GM12865 (cell line): ENCODE measurements around the gene HMX2.
"Not testable (repeated sequence)": the region's sequence is repeated elsewhere in the genome, so short reads cannot be mapped to it uniquely, and the experiment has no call there.

Experiments
- DNase-seq: peaks from one replicate; pipeline ENCODE4 v3.0.0; 2010; ENCODE audit warnings: low read depth
- H3K4me3 ChIP-seq: 2 replicates; pipeline ENCODE4 v1.5.1; 2011; ENCODE audit warnings: mild to moderate bottlenecking, low read depth, low read length, control low read depth
- CTCF ChIP-seq: IDR thresholded peaks from 2 replicates; pipeline ENCODE4 v1.5.1; 2011; ENCODE audit warnings: low read length, control low read depth, low read depth, inconsistent platforms; ENCODE audit not compliant: insufficient read depth; ENCODE audit errors: missing control alignments

Gene HMX2

DNA sequence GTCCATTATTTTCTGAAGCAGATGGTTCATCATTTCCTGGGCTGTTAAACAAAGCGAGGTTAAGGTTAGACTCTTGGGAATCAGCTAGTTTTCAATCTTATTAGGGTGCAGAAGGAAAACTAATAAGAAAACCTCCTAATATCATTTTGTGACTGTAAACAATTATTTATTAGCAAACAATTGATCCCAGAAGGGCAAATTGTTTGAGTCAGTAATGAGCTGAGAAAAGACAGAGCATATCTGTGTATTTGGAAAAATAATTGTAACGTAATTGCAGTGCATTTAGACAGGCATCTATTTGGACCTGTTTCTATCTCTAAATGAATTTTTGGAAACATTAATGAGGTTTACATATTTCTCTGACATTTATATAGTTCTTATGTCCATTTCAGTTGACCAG is 16.4 kb downstream of the HMX2 start:
- no peak for DNase-seq
- H3K4me3 ChIP-seq: no peak overlapping the region
- no peak for TF ChIP-seq CTCF

GRCh38 chr10:123165445-123166072 is 17.6 kb downstream of the HMX2 start:
- no peak overlapping the region for H3K4me3 ChIP-seq
- no peak for DNase-seq
- TF ChIP-seq CTCF: no peak

DNA sequence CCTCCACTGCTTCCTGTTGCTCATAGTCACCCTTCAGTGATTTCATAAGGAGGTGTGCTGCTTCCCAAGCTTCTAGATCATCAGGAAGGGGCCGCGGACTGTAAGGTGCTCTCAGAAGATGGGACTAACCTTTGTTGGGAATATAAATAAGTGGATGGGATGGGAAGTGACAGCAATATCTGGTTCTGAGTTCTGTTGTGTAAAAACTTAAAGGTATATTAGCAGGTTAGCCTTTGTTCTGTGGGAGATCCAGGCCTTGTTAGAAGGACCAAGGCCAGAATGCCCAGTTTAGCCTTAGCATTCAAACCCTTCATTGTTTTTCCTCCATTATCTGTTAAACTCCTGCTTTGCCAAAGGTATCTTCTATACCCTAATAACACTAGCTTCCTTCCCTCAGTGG is 18.7 kb downstream of the HMX2 start:
- no peak overlapping the region for H3K4me3 ChIP-seq
- TF ChIP-seq CTCF: no peak
- DNase-seq: no peak

- DNase-seq: no peak
- TF ChIP-seq CTCF: no peak
- H3K4me3 ChIP-seq: no peak overlapping the region
Measured at GRCh38 chr10:123170961-123171360, 23.0 kb downstream of the HMX2 start.

GRCh38 chr10:123171616-123172015 is 23.7 kb downstream of the HMX2 start:
- not testable (repeated sequence) for H3K4me3 ChIP-seq, DNase-seq

DNA sequence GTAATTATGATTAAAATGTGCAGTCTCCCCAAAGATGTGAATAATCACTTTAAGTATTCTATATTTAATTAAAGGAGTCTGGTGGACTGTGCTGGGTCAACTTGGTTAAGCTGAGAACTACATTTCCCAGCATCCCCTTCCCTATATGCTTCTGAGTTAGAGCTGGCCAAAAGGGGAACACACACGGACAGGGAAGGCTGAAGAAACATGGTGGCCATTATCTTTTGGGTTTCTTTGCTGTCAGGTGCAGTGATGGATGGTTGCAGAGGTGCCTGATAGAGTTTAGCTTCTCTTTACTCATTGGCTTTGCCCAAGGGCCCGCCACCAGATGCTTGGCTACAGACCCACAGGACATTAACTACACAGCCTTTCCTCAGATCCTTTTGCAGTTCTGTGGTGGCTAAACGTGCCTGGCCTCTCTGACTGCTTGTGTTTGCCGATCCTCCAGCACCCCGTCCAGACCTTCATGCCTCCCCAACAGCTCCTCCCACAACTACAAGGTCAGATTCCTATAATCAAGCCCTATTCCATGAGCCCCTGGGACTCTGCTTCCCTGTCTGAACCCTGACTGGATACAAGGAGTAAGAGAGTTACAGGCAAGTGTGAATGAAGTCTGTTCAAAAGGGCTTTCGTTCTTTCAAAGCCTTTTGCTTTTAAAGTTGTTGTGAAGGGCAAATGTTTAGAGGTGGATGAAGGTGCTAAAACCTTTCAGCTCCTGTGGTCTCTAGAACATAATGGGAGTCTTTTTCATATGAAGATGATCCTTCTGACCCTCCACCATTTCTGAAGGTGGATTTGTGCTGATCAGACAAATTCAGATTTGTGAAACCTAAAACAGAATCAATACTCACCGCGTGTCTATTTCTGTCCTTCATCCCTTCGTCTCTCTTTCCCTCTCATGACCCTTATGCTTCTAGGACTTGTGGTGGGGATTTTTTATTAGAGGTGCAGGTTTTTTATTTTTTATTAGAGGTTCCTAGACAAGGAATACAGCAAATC is 27.8 kb downstream of the HMX2 start:
- H3K4me3 ChIP-seq: no peak overlapping the region
- DNase-seq: no peak
- no peak for TF ChIP-seq CTCF

GRCh38 chr10:123178390-123178789 is 30.5 kb downstream of the HMX2 start:
- not testable (repeated sequence) for H3K4me3 ChIP-seq, DNase-seq
